ENCODE data around the gene C4BPB.

Gene C4BPB

GRCh38 chr1:207101720-207102119 is 13.1 kb downstream of the C4BPB start:
- TF ChIP-seq EP300 (IDR thresholded peaks at IDR 0.05; ENCODE audit: borderline replicate concordance) = no peak
- TF ChIP-seq ZBTB7A (IDR thresholded peaks at IDR 0.05; ENCODE audit: low read depth) = no peak
- TF ChIP-seq FOXM1 (IDR thresholded peaks at IDR 0.05; ENCODE audit: borderline replicate concordance, low read depth) = no peak
- no peak for TF ChIP-seq USF1 (IDR thresholded peaks at IDR 0.05)
- TF ChIP-seq REST (IDR thresholded peaks at IDR 0.05; ENCODE audit: low read depth) = no peak
- no peak for TF ChIP-seq TEAD4 (IDR thresholded peaks at IDR 0.05)
- no peak for TF ChIP-seq RAD21 (IDR thresholded peaks at IDR 0.05; ENCODE audit: low read depth)
- no peak for TF ChIP-seq YY1 (IDR thresholded peaks at IDR 0.05; ENCODE audit: low read depth)

- TF ChIP-seq NFIC (IDR thresholded peaks at IDR 0.05) (no peak), TAF1 (IDR thresholded peaks at IDR 0.05; ENCODE audit: low read depth) (no peak), TEAD4 (IDR thresholded peaks at IDR 0.05) (no peak), CEBPB (IDR thresholded peaks at IDR 0.05) (no peak), YY1 (IDR thresholded peaks at IDR 0.05; ENCODE audit: low read depth) (no peak), REST (IDR thresholded peaks at IDR 0.05; ENCODE audit: low read depth) (no peak), USF1 (IDR thresholded peaks at IDR 0.05) (no peak), TCF12 (IDR thresholded peaks at IDR 0.05; ENCODE audit: low read depth) (no peak), EGR1 (IDR thresholded peaks at IDR 0.05) (no peak), CREB1 (IDR thresholded peaks at IDR 0.05; ENCODE audit: low read depth) (no peak), FOXM1 (IDR thresholded peaks at IDR 0.05; ENCODE audit: borderline replicate concordance, low read depth) (no peak), ZBTB7A (IDR thresholded peaks at IDR 0.05; ENCODE audit: low read depth) (no peak), EP300 (IDR thresholded peaks at IDR 0.05; ENCODE audit: borderline replicate concordance) (no peak), RAD21 (IDR thresholded peaks at IDR 0.05; ENCODE audit: low read depth) (no peak)
These were observed 13.5 kb downstream of the C4BPB start for GRCh38 chr1:207102146-207102545.

- no peak for TF ChIP-seq YY1 (IDR thresholded peaks at IDR 0.05; ENCODE audit: low read depth)
- TF ChIP-seq REST (IDR thresholded peaks at IDR 0.05; ENCODE audit: low read depth) = no peak
- no peak for TF ChIP-seq RAD21 (IDR thresholded peaks at IDR 0.05; ENCODE audit: low read depth)
- no peak for TF ChIP-seq CREB1 (IDR thresholded peaks at IDR 0.05; ENCODE audit: low read depth)
- no peak for TF ChIP-seq EGR1 (IDR thresholded peaks at IDR 0.05)
- TF ChIP-seq TCF12 (IDR thresholded peaks at IDR 0.05; ENCODE audit: low read depth) = no peak
- TF ChIP-seq USF1 (IDR thresholded peaks at IDR 0.05) = no peak
- TF ChIP-seq TAF1 (IDR thresholded peaks at IDR 0.05; ENCODE audit: low read depth) = no peak
- TF ChIP-seq EP300 (IDR thresholded peaks at IDR 0.05; ENCODE audit: borderline replicate concordance) = no peak
- no peak for TF ChIP-seq TEAD4 (IDR thresholded peaks at IDR 0.05)
- no peak for TF ChIP-seq ZBTB7A (IDR thresholded peaks at IDR 0.05; ENCODE audit: low read depth)
- TF ChIP-seq FOXM1 (IDR thresholded peaks at IDR 0.05; ENCODE audit: borderline replicate concordance, low read depth) = no peak
- TF ChIP-seq MAX (IDR thresholded peaks at IDR 0.05) = no peak
These were observed 14.0 kb downstream of the C4BPB start for GRCh38 chr1:207102659-207103058.

GRCh38 chr1:207103892-207104373 is 15.3 kb downstream of the C4BPB start, which contains the start of gene C4BPA:
C4BPA (plus strand) TSS chr1:207104233; CDS start chr1:207113026, 8,793 bp downstream.
- TF ChIP-seq CREB1 (IDR thresholded peaks at IDR 0.05; ENCODE audit: low read depth) (no peak), EGR1 (IDR thresholded peaks at IDR 0.05) (no peak), MAX (IDR thresholded peaks at IDR 0.05) (no peak), TCF12 (IDR thresholded peaks at IDR 0.05; ENCODE audit: low read depth) (no peak), CEBPB (IDR thresholded peaks at IDR 0.05) (0 out of 2 replicates have a peak, but pooled peaks have one; percentile 6)
